Hematopoietic multipotent progenitor cell (in vitro differentiated cells): ENCODE results near the gene NRGN. TPM values are rescaled to one million over a fixed set of nuclear protein-coding genes. Genes with fewer than 3 reads are reported as not detected.
A peak's percentile ranks its signal among the peaks of the same experiment; 100 is the strongest.
"Not testable (repeated sequence)": the region's sequence is repeated elsewhere in the genome, so short reads cannot be mapped to it uniquely, and the experiment has no call there.

ENCODE experiments used
- DNase-seq, 3 donors: peaks; one replicate each; pipeline ENCODE4 v3.0.0-alpha.2; 2011 to 2015; ENCODE audit warnings: low read depth in 2 of 3, low spot score in 2 of 3
- total RNA-seq: library from RNA; depleted of rRNA; stranded (reverse); fragments of >200 nt; gene quantifications from one replicate; pipeline ENCODE4 v1.2.3, GENCODE V29; 2012

The NRGN gene
- total RNA-seq, 1 donor: 5.1 TPM

DNA sequence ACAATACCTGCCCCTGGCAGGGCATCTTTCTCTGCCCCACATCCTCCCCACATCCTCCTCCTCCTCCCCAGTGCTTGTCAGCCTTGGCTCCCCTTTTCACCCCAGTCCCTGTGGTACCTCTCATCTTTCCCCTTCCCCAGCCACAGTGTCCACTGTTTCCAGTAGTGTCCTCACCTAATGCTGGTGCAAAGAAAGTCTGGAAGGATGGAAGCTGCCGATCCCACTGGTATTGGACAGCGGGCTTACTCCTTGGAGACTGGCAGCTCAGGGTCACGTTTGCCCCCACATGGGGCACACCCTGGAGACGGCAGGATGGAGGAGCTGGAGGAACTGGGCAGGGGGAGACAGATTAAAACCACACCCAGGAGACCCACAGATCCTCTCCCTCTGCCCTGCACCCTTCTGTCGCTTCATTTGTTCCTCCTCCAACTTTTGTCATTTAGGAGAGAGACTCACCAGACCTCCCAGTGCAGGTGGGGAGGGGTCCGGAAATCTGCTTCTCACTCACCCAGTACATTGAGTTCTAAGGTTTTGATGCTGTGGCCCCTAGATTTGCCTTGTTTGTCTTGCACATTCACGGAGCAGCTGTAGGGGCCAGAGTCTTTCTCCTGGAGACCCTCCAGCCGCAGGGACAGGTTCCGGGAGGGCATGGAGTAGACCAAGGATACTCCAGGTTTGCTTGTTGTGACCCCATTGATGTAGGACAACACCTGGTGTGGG is 16.5 kb downstream of the NRGN start:
- DNase-seq: no peak

DNA sequence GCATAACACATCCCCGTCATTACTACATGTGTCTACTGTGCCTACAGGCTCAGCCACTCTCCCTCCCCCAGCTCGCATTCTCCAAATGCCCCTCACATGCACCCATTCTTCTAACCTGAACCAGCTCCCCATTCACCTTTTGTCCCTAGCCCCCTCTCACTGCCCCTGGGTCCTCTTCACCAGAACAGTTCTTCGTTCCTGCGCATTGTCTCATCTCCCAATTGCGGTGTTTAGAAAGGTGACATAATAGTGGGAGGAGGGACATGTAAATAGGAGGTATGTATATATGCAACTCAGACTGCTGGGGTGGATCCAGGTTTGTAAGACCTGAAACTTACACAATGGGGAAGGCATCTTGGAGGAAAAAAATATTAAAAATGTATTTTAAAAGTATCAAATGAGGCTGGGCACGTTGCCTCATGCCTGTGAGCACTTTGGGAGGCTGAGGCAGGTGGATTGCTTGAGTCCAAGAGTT is 17.0 kb downstream of the NRGN start:
- DNase-seq: no peak

DNA sequence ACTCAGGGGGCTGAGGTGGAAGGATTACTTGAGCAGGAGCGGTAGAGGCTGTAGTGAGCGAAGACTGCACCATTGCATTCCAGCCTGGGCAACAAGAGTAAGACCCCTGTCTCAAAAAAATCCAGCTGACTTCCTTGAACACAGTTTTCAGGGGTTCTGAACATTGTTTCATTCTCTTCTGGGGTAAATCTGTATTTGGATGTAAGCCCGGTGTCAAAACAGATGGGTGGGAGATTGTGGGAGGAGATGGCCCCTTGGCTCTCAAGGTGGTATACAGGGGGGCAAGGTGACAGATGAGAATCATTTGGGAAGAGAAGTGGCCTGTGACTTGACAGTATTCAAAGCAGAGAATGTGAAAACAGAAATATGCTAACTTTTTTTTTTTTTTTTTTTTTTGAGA is 17.6 kb downstream of the NRGN start:
- DNase-seq: no peak

DNA sequence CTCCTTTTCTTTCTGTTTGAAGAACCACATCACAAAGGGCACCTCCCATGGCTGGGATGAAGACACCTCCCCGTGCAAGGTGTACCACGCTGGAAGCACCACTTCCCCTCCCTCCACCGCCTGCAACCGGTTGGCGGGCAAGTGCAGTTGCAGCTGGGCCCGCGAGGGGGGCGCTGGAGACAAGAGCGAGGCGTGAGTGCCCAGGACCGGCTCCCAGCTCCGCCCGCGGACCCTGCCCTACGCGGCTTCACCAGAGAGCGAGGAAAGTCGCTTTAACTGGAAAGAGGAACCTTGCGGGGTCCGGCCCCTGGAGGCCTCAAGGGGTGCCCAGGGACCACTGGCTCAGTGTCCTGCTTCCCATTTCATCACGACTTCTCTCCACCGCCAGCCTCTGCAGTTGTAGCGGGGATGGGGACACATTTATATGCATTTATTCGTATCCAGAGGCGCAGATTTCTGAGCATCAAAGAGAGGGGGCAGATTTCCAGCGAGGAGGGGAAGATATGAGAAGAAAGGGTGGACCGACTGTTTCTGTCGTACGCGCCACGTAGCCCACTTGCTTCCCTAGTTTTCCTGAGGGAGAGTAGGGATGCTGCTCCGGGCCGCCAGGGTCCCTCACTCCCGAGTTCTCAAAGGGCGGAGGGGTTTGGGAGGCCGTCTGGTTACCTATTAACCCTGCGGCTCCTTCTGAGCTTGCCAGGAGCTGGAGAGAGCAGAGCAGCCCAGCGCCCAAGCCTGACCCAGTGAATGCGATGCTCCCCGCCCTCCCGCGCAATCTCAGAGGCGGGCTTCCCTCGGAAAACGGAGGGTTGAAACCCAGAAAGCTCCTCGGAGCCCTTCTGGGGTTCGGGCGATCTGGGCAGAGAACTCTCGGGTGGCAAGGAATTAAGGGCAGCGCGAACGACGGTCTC is 18.9 kb downstream of the NRGN start:
- DNase-seq: peak in 2 of 3 donors; percentile 86 to 91

GRCh38 chr11:124759266-124760204 is 19.8 kb downstream of the NRGN start:
- peak in 2 of 3 donors; percentile 31 to 51 for DNase-seq

DNA sequence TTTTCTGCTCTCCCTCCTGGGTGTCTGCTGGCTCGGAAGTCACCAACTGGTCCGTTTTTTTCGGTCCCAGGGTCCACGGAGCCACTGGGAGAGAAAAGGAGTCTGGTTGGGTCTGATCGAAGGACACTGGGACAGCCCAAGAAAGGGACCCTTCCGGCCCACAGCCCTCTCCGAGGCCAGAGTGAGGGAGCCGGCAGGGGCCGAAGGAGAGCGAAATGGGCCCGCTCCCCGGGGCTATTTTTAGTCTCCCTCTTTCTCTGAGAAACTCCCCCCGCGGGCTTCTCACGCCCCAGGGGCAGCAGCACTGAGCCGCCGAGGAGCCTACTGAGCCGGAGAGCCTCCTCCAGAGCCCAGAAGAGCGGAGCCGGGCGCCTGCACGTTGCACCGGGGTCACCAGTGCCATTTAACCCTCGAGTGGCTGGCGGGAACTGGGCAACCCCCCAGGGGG is 20.5 kb downstream of the NRGN start:
- DNase-seq: peak in 1 of 3 donors; percentile 39

GRCh38 chr11:124760806-124761205 is 21.1 kb downstream of the NRGN start:
- DNase-seq: no peak

DNA sequence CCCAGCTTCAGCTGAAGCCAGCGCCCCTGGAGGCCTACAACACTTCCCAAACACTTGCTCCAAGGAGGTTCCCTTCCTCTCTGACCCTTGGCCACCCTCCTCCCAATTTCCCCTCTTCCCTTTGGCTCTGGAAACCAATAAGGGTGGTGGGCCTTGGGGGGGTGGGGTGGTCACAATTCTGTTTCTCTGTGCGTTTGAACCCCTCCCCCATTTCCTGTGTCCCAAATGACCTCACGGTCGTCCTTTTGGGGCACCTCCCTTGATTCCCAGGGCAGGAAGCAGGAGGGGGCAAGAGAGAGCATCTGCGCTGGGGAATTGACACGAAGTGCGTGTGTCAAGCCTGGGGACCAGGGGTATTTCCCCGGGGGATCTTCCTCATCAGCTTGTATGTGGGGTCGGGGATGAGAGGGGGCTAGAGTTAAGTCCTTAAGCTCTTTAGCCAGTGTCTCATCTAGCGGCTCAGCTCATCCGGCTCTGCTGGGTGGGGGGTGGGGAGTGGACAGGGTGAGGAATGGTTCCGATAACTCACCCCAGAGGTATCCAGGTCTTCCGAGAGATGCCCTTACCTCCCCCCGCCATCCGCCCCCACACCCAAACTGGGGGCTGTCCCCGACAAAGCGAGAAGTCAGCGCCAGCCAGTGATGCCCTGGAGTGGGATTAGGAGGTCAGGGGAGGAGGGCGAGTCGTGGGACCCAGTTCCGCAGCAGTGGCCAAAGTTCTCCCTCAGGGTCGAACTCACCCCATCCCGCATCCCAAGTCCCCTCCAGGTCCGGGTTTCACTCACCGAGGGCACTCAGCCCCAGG is 21.8 kb downstream of the NRGN start:
- DNase-seq: no peak

GRCh38 chr11:124762105-124762623 is 22.4 kb downstream of the NRGN start, which contains the start of gene ESAM:
Gene ESAM, minus strand, starts transcription at chr11:124762290. Its CDS starts 136 bp downstream, at chr11:124762154.
- peak in 2 of 3 donors; percentile 55 to 57 for DNase-seq

GRCh38 chr11:124762624-124763155 is 22.9 kb downstream of the NRGN start:
- no peak for DNase-seq

DNA sequence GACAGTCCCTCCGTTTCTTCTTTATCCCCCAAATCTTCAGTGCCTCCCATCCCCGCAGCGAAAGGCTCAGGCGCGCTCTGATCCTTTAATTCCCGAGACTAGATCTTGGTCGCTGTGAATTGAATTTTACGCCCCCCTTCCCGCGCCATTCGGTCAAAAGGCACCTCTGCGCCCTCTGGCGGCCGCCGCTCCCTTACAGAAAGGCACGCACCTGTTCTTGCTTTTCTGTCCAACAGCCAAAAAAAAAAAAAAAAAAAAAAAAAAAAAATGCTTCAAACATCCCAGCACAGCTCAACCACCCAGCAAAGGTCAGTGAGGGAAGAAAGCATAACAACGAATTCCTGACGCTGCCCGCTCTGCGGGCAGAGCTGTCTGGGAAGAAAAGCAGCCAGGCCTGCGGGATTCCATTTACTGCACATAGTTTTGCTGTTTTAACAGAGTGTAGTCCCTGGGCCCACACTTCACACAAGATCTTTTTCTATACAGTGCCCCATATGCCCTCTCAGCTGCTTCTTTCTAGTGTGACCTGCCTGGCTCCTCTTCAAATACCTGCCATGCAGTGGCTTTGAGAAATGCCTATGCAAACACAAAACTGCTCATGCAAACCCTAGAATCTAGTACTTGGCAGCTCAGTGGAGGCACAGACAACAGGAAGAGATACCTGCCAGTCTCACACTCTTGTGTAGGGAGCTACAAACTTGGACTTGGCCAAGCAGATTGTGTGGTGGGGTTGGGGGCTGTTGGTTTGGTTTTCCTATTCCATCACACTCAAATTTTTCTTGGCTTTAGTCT is 23.6 kb downstream of the NRGN start:
- peak in 2 of 3 donors; percentile 82 for DNase-seq

DNA sequence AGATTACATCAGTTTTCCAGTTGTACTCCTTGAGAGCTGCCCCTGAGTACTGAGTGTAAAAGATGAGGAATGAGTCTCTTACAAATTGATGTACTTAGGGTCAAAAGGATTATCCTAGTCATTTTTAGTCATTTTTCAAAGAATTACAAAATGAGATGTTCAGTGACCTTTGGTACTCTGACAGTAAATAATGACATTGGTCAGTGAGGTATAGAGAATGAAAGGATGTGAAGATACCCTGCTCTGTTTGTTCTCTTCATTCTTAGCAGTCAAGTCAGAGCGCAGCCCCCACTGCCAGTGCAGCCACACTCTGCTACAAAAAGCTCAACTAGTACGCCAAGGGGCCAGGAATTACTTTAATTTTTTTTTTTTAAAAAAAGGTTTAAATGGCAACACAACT is 26.4 kb downstream of the NRGN start:
- no peak for DNase-seq

GRCh38 chr11:124768914-124769313 is 29.2 kb downstream of the NRGN start:
- no peak for DNase-seq

GRCh38 chr11:124769806-124770774 is 30.3 kb downstream of the NRGN start:
- no peak for DNase-seq

- not testable (repeated sequence) for DNase-seq
Measured at GRCh38 chr11:124770959-124771358, 31.2 kb downstream of the NRGN start.

DNA sequence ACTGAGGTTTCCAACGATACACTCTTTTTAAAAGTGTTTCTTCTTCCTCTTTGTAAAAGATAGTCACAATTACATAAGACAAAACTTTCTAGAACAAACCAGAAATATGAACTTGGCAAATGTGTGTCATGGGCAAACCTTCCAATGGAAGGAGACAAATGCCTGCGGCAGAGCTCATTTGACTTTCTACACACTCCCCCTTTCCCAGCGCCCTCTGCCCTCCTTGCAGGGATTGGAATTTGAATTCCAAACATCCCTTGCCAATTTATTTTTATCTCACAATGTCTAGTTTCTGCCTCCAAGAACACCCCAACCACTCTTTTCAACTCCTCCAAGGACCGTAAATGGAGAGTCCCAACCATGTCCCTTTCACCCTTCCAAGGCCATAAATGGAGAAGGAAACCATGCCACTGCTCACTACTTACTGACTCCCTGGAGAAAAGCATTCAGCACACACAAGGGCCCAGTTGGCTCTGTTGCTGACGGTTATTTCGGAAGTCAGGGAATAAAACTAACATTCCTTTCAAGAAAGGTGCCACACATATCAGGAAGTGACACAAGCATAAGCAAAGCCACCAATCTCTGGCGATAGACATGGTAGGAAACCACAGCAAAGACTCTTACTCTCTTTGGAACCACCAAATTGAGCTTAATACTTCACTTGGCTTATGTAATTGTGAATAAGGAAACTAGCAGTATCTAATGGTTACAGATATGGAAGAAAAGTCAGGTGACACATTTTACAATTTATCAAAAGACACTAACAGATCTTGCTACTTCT is 37.3 kb downstream of the NRGN start:
- DNase-seq: peak in 1 of 3 donors; percentile 31
